HG02840 (cell line): Measurements from ENCODE around the gene TMPRSS13.
"Not testable (repeated sequence)": the region's sequence is repeated elsewhere in the genome, so short reads cannot be mapped to it uniquely, and the experiment has no call there.

Source experiments
- ATAC-seq: cut with Tn5 transposase; IDR thresholded peaks from one replicate; pipeline ENCODE4 v1.9.1; 2021; ENCODE audit warnings: mild to moderate bottlenecking, moderate library complexity, moderate number of reproducible peaks; ENCODE audit not compliant: unreplicated experiment, low FRiP score

Gene TMPRSS13

DNA sequence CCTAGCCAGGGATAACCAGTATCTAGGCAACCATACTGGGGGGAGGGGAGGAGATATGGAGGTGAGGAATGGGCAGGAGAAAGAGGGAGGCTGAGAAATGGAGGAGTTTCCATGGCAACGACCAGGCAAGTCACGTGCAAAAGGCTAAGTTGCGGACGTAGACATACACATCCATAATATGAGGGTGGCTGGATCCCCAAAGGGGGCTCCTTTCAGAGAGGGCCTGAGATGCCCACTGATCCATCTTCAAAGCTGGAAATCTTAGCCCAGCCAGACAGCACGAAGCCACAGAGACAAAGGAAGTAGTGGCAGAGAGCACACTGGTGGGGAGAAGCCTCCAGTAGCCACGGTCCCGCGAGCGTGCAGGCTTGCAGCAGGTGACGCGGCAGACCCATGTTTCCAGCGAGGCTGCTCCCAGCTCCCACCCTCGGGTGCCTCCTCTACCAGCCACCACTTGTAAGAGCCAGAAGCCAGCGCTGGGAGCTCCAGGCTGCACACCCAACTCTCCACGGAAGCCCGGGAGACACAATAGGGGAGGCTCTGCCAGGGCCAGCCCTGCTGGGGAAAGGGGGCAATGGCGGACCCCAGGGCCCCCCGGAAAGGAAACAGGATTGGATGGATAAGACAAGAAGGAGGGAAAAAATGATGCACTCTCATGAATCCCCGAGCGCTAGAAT, 53.7 kb downstream of the TMPRSS13 start:
- no peak for ATAC-seq

DNA sequence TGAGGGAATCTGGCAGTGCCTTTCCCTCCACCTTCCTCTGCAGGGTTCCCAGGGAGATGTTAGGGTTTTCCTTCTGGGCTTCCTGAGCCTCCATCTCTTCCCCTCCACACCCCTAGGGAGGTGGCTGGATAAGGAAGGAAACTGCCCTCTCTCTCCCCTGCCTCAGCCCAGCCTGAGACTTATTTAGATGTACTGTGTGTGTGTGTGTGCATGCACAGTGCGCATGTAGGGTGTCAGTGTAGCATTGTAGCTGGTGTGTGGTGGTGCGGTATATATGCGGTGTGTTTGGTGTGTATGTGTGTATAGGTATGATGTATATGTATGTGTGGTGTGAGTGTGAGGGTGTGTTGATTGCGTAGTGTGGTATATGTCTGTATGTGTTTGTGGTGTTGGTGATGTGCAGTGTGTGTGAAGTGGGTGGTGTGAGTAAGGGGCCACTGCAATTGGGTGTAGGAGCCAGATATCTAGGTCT, 54.3 kb downstream of the TMPRSS13 start:
- no peak for ATAC-seq

DNA sequence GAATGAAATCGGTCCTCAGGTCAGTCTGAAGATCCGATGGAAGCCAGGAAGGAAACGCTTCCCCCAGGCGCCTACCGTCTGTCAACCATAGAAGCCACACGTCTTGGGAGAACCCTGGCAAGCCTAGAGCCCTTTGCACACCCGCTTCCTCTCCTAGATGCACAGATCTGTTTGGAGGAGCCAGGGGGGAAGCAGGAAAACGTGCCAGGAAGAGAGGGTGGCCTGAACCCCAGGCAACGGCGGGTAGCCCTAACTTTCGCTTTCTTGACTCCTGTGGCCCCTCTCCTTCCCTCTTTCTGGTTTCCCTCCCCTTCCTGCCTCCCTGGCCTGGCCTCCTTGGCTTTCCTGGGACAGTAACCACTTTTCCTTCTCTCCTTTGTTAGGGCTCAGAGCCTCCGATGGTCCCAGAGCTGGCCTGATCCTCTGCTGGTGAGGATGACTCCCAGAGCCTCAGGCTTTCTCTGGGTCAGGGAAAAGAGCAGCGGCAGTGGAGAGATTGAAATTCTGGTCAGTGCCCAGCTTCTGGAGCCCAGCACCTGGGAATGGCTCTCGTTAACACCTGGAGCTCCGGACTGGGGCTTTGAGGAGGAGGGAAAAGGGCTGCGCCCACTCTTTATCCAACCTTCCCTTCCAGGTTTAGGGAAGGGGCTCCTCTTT, 54.8 kb downstream of the TMPRSS13 start:
- no peak for ATAC-seq

DNA sequence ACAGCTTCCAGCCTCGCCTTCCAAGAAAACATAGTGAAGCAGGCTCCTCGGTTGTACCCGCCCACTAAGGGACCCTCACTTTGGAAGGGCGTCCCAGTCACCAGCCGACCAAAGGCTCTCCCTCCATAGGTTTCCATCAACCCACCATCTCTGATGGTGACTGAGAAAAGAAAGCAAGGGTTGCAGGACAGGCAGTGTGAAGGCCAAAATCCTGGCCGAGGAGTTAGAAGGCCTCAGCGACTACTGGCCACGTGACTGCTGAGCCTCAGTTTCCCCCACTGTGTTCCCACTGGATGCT, 55.4 kb downstream of the TMPRSS13 start:
- no peak for ATAC-seq

DNA sequence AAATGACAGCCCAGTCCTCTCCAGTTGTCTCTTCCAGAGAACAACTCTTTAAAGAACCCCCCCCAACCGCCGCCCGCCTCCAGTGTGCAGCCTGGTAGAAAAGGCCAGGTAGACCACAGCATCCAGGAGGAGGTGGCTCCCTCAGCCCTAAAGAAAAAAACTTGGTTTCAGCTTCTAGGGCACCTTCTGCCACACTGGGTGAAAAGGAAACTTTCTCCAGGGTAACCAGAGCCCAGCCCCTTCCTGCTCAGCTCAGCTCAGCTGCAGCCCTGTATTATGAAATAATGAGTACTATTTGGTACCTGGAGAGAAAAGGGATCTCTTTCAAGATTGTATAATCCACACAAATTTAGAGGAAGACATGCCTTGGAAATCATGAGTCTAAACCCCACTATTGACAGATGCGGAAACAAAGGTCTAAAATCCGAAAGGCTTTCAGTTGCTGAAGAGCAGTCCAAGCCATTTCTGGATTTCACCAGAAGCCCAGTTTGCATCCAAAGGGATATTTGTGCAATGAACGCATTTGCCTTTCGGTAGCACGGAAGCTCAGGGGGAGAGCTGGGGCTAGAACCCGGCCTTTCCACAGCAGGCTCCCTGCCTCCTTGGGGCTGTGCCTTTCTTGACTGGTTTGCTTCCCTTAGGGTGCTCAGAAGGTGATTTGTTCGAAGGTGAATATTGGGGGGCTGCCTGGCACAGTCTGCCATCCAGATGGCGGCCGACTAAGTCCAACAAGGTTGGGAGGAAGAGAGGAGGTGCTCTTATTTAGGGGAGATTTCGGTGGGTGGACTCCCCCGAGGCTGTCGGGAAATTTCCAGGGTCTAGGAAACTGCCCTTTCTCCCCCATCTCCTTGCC, 56.0 kb downstream of the TMPRSS13 start:
- ATAC-seq = no peak

DNA sequence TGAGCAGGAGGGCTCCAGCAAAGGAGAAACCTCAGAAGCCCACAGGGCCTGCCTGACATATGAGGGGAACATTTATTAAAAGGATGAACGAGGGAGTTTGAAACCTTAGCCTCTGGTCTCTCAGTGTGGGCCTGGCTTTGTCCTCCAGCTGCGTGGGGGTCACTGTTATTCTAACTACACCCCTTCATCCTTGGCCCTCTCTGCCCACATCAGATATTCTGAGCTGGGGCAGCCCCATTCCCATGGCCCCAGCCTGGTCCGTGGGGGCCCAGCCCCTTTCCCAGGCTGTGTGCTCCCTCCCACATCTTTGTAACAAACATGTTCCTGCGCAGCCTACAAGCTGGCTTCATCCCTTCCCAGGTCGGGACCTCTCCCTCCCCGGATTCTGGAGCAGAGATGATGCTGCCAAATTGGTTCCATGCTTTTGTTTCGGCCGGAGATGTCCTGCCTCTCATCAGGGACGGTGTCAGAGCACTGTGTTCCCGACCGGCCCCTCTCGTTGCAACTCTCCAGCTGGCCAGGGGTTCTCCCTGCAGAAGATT, 56.7 kb downstream of the TMPRSS13 start:
- no peak for ATAC-seq

DNA sequence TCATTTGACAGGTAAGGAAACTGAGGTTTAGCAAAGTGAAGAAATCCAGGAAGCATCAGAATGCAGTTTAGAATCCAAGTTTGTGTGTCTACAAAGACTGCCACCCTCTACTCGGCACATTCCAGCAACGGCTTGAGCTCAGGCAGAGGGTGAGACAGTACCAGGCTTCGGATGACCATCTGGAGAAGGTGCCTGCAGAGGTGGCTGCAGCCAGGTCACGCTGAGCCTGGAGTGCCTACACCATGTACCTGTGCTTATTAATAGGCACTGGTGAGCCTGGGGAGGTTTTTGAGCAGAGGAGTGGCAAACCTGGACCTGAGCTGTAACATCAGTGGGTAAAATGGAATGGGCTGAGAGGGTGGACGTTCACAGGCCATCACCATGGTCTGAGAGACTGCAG, 57.4 kb downstream of the TMPRSS13 start:
- no peak for ATAC-seq

DNA sequence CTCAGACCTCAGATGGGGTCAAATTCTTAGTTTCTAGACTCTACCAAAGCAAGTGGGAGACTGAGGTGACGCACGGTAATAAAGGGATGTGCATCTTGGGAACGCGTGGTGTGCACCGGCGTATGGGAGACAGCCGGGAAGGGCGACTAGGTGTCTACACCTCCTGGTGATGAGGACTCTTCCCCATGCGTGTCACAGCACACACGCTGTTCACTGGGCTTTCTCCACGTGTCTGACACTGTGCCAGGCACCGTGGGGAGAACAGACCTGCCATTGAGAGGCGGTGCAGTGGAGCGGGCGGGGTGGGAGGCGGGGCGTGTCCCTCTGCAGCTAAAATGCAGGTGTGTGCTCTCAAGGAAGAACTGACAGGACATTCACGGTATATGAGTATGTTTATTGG, 58.0 kb downstream of the TMPRSS13 start:
- no peak for ATAC-seq

DNA sequence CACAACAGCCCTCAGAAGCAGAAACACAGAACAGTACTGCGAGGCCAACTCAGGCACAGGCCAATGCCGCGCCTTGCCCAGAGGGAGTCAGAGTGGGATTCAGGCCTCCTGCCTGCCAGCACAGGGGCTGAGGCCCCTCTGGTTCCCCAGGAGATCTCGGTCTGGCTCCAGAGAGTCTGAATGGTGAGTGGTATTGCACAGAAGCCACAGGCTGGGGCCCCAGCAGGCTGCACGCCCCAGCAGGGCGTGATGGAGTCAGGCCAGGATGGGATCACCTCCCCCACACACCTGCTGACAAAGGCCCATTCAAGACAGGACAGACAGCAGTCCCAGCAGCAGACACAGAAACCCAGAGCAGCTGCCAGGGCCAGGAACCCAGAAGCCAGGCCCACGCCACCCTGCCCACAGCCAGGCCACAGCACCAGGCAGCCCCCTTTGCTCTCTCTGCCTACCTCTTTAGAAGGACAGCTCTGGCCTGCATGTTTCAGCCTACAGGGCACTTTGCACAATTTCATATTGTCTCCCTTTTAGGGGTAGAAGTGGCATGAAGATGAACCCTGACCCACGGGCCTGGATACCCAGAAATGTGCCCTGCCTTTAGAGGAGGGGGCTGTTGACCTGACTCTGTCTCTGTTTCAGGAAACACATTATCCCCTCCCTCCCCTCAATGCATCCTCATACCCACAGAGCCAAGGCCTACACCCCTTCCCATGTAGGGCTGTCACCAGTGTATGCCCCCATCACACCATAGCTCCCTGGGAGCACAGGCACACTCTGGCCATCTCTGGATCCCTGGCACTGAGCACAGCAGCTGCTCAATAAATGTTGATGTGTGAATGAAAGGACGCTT, 58.9 kb downstream of the TMPRSS13 start:
- ATAC-seq = no peak

DNA sequence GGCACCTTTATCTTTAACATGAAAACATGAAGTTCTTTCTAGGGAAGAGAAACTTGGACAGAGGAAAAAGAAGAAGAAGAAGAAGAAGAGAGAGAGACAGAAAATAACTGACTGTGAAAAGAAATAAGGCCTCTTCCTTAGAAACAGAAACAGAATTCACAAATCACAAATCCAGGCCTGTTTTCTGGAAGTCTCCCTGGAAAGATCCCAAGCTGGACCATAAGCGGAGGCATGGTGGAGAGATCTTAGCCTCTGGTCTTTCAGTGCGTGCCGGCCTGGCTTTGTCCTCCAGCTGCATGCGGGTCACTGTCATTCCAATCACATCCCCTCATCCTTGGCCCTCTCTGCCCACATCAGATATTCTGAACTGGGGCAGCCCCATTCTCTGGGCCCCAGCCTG, 59.6 kb downstream of the TMPRSS13 start:
- ATAC-seq = no peak

DNA sequence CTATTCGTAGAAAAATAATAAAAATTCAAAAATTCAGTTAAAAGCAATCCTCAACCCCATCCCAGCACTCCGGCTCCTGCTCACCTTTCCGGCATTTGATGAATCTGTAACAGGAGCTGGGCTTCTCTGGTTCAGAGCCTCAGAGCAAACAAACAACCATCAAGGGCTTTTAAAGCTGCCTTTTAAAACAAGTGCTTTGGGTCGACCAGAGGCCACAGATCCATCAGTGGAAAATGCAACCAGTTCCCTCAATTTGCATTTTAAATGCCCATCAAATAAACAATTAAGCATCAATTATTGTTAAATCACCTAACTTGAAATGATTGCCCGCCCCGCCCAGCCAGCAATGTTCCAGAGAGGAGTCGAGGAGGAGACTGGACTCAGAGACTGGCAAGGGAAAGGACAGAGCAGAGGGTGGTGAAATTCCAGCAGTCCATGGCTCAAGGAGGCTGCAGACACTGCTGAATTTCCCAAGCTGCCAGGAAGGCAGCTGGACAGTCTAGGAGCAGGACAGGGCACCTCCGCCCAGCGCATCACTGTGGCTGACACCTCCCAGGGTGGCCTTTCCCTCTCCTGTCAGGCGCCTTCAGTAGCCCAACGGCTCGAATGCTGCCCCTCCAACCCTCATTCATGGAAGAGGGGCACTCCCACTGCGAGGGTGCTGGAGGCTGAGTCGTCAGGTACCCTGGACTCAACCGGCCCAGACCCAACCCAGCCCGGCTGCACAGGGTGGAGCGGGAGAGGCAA, 60.2 kb downstream of the TMPRSS13 start:
- ATAC-seq = no peak

DNA sequence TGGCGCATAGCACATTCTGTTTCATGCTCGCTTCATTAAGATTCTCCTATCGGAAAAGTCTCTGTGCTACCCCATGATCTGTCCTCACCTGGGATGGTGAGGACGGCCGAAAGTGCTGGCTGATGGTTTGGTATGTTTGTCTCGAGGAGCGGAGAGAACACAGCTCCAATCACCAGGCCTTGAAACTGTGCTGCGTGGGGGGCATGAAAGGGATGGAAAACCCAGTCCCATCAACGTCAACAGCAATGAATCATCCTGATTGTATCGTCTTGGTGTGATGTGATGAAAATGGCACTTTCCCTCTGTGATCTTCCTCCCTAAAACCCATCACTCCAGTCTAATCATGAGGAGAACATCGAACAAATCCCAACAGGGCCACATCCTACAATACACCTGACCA, 61.1 kb downstream of the TMPRSS13 start:
- ATAC-seq = no peak

DNA sequence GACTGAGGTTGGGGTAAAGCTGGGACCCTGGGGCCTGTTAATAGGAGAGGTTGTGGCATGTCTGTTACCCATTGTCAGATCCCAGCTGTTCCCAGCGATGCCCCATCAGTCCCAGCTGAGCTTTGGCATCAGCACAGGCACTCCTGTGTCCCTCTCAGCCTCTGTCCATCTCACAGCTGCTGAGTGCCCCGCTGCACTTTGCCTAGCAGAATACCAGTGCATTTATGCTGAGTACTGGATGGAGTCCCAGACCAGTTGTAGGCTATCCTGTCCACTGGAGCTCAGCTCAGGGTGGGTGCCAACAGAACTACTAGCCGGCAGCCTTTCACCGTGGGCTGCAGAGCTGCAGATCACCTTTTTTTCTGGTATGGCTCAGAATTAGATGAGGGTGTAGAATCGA, 62.7 kb downstream of the TMPRSS13 start:
- no peak for ATAC-seq

DNA sequence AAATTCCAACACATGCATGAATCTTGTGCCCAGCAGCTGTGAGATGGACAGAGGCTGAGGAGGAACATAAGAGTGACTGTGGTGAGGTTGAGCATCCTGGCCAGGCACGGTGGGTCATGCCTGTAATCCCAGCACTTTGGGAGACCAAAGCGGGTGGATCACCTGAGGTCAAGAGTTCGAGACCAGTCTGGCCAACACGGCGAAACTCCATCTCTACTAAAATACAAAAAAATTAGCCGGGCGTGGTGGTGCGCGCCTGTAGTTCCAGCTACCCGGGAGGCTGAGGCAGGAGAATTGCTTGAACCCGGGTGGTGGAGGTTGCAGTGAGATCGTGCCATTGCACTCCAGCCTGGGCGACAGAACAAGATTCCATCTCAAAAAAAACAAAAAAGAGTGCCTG, 63.7 kb downstream of the TMPRSS13 start:
- not testable (repeated sequence) for ATAC-seq

DNA sequence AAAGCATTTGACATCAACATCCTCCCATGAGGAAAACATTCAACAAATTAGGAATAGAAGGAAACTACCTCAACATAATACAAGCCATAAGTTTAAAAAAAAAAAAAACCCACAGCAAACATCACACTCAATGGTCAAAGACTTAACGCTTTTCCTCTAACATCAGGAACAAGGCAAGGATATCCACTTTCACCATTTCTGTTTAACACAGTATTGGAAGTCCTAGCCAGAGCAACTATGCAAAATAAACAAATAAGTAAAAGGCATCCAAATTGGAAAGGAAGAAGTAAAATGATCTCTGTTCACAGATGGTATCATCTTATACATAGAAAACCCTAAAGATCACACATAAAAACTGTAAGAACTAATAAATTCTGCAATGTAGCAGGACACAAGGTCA, 65.8 kb downstream of the TMPRSS13 start:
- no peak for ATAC-seq

DNA sequence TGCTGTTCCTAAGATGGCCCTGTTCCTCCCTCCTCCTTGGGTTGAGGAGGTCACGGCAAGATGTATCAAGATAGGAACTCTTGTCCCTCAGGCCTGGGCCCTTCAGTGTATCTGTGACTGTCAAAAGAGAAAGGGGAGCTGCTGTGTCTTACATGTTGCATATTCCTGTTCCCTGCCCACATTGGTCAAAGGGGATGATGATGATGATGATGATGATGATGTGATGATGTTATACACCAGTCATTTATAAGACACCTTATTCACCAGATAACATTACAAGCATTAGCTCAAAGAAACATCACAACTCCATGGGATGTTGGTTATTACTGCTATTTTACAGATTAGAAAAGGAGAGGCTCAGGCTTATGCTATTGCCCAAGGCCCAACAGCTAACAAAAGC, 66.4 kb downstream of the TMPRSS13 start:
- ATAC-seq = no peak

DNA sequence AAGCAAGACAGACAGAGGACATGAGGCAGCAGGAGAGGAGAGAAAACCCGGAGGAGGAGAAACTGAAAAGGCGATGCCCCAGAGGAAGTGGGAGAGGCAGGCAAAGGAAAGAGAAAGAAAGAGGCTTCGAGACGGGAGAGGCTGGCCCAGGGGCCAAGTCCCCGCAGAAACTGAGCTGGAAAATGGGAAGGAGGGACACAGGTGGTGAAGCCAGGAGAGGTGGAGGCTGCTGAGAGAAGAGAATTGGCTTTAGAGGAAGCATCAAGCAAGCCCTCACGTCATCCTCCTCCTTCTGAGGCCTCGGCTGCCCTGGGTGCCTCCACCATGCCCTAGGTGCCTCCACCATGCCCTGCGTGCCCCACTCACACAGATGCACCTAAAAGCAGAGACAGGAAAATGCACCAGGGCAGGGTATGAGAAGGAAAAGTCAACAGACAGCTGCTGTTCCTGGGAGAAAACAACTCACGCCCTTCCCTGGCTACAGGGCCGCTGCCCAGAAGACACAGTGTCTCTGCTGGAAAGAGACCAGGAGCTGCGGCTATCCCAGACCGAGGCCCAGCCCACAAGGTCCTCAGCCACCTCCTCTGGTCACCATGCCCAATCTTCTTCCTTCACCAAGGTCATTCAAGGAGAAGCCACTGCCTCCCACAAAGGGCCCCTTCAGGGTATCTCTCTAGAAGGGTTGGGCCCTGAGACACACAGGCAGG, 67.0 kb downstream of the TMPRSS13 start:
- ATAC-seq = no peak

DNA sequence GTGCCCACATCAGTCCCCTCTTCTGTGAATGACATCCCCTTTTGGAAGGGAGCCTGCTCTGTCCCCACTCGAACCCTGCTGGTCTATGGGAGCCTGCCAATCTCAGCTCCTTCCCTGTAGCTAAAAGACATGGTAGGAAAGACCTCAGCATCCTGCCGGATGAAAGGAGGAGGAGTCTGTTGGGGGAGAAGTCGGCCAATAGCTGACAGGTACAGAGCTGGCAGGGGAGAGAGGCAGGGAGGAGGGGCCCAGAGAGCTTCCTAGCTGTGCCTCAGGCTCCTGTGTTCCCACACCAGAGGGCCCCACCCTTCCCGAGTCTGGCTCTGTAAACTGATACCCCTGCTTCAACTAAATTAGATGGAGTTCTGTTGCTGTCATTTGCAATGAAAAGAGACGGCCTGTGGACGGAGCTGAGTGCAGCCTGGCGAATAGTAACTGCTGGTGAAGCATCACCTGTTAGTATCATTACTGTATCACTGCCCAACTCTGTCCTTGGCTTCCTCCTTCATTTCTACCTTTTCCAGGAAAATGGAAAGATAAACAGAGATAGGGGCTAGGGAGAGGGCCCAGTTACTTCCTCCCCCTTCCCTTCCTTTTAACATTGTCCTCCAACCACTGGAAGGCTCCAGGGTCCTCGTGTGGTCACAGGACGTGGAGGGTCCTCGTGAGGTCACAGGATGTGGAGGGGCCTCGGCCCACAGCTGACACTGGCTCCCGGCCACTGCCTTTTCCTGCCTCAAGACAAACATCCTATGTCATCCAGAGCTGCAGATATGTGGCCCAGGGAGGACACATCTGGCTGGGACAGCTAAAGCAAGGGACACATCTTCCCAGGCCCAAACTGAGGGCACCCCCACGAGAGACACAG, 67.8 kb downstream of the TMPRSS13 start:
- no peak for ATAC-seq
